Cardiac muscle cell (in vitro differentiated cells and primary cell): ENCODE measurements around the gene HCFC1. TPM values are rescaled to one million over a fixed set of nuclear protein-coding genes. Genes with fewer than 3 reads are reported as not detected.

Source experiments
- DNase-seq, 2 donors: peaks; one replicate each; pipeline versions ENCODE4 v3.0.0 to v3.0.0-alpha.2; 2010 to 2017; ENCODE audit warnings: low read depth in 1 of 2, low spot score in 1 of 2
- H3K27ac ChIP-seq: fragments of 200-600 bp; sonication (generic); 2 replicates; pipeline ENCODE4 v1.5.1; 2016
- H3K27me3 ChIP-seq: fragments of 200-600 bp; sonication (generic); 2 replicates; pipeline ENCODE4 v1.6.0; 2016; ENCODE audit warnings: control low read depth
- H3K36me3 ChIP-seq: fragments of 200-600 bp; sonication (generic); 2 replicates; pipeline ENCODE4 v1.5.1; 2016; ENCODE audit warnings: control low read depth
- H3K4me1 ChIP-seq: fragments of 200-600 bp; sonication (generic); 2 replicates; pipeline ENCODE4 v1.8.1; 2017; ENCODE audit warnings: low read depth, mild to moderate bottlenecking, mixed run types
- H3K4me3 ChIP-seq: fragments of 200-600 bp; sonication (generic); 2 replicates; pipeline ENCODE4 v1.5.1; 2016; ENCODE audit warnings: mild to moderate bottlenecking
- H3K9me3 ChIP-seq: fragments of 200-600 bp; sonication (generic); 2 replicates; pipeline ENCODE4 v1.5.1; 2017; ENCODE audit warnings: low read depth, mild to moderate bottlenecking, control low read depth
- CTCF ChIP-seq: IDR thresholded peaks from 2 replicates; pipeline ENCODE4 v1.5.1; 2012; ENCODE audit warnings: low read depth, mild to moderate bottlenecking, low read length
- polyA plus RNA-seq: library from polyadenylated mRNA; unstranded; fragments of >200 nt; fragmentation: Nextera tagmentation; extraction: Ambion mirVana; gene quantifications from 2 replicates; pipeline ENCODE4 v1.2.1, GENCODE V29; 2016
- total RNA-seq: library from RNA; depleted of rRNA; stranded (reverse); fragments of >200 nt; gene quantifications from 2 replicates; pipeline ENCODE4 v1.2.3, GENCODE V29; 2016

Gene HCFC1
- total and polyA plus RNA-seq, 2 experiments from 2014 or later, result 21.5 to 85.6 TPM

GRCh38 chrX:153967536-153968224 lies 3.9 kb downstream of the HCFC1 start:
- no peak overlapping the region for H3K4me3 ChIP-seq
- TF ChIP-seq CTCF, result no peak
- no peak overlapping the region for H3K27ac ChIP-seq
- no peaks in the 10 kb centered on the region for H3K9me3 ChIP-seq
- no peaks in the 10 kb centered on the region for H3K27me3 ChIP-seq
- no peak for DNase-seq
- peaks cover 2% of the 10 kb centered on the region for H3K36me3 ChIP-seq
- no peaks in the 10 kb centered on the region for H3K4me1 ChIP-seq

DNA sequence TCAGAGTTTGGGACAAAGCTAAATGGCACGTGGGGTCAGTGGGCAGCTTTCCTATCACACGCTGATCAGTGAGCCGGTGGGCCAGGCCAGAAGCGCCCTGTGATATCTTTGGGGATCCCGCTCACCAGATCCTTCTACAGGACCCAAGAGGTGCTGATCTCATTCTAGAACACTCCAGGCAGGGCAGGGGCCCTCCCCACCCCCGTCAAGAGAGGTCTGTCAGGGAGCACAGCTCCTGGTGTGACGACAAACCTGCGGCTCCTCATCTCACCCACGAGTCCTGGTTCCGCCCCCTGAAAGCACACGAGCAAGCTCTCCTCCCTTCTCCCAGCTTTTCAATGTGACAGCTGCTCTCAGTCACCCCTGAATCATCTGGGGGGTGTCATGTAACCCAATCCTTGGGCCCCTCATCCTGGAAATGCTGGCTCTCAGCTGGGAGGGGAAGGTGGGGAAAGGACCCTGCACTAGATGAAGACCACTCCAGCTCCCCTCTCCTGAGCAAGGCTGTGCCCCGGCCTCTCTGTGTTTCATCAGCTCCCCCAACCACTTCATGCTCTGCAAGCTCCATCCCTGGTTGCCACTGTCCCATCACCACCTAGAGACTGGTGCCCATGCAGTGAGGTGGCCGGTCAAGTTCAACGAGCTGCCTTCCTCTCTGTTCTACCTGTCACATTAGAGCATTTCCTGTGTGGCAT lies 4.6 kb downstream of the HCFC1 start:
- Histone ChIP-seq H3K4me1 (no peaks in the 10 kb centered on the region), H3K27me3 (no peaks in the 10 kb centered on the region), H3K4me3 (no peak overlapping the region), H3K27ac (no peak overlapping the region), H3K36me3 (peaks cover 2% of the 10 kb centered on the region), H3K9me3 (no peaks in the 10 kb centered on the region)
- TF ChIP-seq CTCF, result no peak
- no peak for DNase-seq

DNA sequence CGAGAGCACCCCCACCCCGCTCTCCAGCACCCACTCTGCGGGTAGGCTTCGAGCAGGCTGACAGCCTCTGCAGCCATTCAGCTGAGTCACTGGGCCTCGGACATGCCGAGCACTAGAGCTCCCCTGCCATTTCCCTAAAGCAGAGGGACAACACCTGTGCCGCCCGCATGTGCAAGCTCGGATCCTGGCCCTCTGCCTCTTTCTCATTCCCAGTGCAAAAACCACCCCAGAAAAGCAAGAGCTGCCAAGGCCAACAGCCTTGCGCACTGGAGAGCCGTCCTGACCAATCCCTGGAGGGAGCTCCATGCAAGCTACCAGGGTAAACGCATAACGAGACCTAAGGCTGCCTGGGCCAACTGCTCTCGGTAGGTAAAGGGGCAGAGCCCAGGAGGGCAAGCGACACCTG lies 5.3 kb downstream of the HCFC1 start:
- H3K9me3 ChIP-seq, result no peaks in the 10 kb centered on the region
- H3K27me3 ChIP-seq, result no peaks in the 10 kb centered on the region
- TF ChIP-seq CTCF, result no peak
- H3K36me3 ChIP-seq, result peaks cover under 1% of the 10 kb centered on the region
- no peak overlapping the region for H3K27ac ChIP-seq
- no peak for DNase-seq
- H3K4me1 ChIP-seq, result no peaks in the 10 kb centered on the region
- no peak overlapping the region for H3K4me3 ChIP-seq

DNA sequence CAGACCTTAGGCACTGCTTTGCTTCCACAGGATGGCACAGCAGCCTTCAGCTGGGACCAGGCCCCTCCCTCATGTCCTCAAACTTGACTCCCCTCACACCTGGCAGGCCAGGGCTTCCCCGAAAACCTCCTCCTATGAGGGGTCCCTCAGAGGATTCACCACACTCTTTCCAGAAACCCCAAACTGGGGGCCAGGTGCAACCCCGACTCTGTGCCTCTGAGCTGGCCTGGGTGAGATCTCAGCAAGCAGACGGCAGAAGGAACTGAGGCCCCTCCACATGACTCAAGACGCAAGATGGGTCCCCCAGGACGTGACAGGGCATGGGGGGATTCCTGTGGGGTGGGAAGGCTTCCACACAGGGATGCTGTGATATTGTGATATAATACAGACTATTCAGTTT lies 6.2 kb downstream of the HCFC1 start:
- H3K4me3 ChIP-seq, result no peak overlapping the region
- DNase-seq, result no peak
- H3K4me1 ChIP-seq, result no peaks in the 10 kb centered on the region
- H3K27me3 ChIP-seq, result no peaks in the 10 kb centered on the region
- H3K9me3 ChIP-seq, result no peaks in the 10 kb centered on the region
- no peaks in the 10 kb centered on the region for H3K36me3 ChIP-seq
- TF ChIP-seq CTCF, result no peak
- no peak overlapping the region for H3K27ac ChIP-seq

- H3K4me1 ChIP-seq, result no peaks in the 10 kb centered on the region
- no peaks in the 10 kb centered on the region for H3K27me3 ChIP-seq
- no peak overlapping the region for H3K4me3 ChIP-seq
- H3K9me3 ChIP-seq, result no peaks in the 10 kb centered on the region
- no peaks in the 10 kb centered on the region for H3K36me3 ChIP-seq
- no peak overlapping the region for H3K27ac ChIP-seq
- no peak for TF ChIP-seq CTCF
- no peak for DNase-seq
Observed at GRCh38 chrX:153964105-153964504, 7.5 kb downstream of the HCFC1 start.
